ENCODE data around the gene EIF4EBP3.
"Not testable (repeated sequence)": the region's sequence is repeated elsewhere in the genome, so short reads cannot be mapped to it uniquely, and the experiment has no call there.

EIF4EBP3 gene

DNA sequence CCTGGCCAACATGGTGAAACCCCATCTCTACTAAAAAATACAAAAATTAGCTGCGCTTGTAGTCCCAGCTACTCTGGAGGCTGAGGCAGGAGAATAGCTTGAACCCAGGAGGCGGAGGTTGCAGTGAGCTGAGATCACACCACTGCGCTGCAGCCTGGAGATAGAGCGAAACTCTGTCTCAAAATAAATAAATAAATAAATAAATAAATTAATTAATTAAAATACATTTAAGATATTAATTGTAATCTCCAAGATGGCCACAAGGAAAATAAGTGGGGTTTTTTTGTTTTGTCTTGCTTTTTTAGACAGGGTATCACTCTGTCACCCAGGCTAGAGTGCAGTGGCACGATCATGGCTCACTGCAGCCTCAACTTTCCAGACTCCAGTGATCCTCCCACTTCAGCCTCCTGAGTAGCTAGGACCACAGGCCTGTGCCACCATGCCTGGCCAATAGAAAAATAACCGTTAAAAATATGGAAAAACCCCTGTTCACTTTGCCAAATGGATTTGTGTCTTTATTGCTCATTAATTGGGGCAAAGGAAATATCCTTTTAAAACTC lies 31.8 kb downstream of the EIF4EBP3 start:
- DNase-seq (ENCODE audit: low read depth), result not testable (repeated sequence)

DNA sequence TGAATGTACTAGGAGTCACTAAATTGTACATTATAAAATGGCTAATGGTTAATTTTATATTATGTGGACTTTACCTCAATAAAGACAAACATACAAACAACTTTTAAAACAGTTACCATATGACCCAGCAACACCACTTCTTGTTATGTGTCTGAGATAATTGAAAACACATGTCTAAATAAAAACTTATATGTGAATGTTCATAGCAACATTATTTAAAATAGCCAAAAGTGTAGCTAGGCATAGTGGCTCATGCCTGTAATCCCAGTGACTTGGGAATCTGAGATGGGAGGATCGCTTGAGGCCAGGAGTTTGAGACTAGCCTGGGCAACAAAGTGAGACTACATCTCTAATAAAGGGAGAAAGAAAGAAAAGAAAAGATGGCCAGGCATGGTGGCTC lies 40.0 kb downstream of the EIF4EBP3 start:
- no peak for DNase-seq (ENCODE audit: low read depth)

DNA sequence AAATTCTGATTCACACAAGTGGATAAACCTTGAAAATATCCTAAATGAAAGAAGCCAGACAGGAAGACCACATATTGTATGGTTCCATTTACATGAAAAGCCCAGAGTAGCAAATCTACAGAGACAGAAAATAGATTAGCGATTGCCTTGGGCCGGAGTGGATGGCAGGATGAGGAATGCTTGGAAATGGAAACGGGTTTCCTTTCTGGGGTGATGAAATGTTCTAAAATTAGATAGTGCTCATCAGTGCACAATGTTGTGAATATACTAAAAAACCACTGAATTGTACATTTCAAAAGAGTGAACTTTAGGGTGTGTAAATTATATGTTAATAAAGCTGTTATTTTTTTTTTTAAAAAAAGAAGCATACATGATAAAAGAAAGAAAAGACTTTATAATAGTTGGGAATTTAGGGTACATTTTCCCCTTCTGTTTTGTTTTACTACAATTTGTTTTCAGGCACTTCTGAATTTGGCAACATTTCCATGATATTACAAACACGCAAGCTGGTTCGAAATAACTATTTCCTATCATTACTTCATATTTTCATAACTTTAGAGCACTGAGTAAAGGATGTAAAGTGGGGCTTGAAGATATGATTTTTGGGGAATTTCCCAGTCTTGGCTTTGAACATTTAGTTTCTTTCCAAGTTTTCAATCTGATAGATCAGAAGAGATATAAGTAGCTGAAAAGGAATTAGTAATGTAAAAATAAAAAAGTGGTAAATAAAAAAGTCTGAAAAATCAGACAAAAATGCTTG lies 41.0 kb downstream of the EIF4EBP3 start:
- no peak for DNase-seq (ENCODE audit: low read depth)

DNA sequence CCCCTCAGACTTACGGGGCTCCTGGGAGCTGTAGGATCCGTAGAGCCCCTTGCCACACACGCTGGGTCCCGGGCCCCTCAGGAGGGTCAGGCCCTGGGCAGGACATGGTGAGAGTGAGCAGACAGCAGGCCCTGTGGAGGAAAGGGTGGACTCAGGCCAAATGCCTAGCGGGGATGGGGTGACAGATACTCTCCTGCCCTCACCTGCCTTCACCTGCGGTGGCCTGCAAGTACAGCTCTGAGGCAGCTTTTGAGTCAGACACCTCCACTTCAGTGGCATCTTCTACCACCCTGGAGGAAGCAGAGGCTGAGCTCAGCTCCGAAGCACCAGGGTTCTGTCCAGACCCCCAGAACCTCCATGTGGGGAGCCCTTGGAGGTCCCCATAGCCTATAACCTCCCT lies 43.4 kb downstream of the EIF4EBP3 start:
- no peak for DNase-seq (ENCODE audit: low read depth)

DNA sequence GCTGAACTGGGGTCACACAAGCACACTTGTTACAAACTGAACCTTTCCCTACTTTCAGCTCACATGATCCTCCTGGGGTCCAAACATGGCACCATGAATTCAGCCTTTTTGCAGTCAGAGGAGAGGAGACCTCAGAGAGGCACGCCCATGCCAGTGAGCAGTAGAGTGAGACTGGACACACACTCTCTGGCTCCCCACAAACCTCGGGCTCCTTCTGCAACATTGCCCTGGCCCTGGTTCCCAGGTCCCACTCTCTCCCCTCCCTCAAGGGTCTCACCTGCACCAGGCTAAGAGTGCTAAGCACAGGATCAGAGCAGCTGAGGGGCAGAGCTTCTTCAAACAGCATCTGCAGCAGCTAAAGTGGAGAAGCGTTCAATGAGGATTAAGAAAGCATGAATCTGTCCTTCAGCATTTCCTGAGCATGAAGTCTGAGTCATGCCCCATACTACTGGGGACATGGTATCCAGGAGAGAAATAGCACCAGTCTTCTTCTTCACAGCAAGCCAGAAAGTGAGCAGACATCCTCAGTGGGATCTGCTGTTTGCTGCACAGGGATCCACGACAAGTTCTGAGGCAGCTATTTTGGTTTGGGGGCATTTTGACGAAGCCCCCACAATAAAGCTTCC lies 44.4 kb downstream of the EIF4EBP3 start:
- no peak for DNase-seq (ENCODE audit: low read depth)

DNA sequence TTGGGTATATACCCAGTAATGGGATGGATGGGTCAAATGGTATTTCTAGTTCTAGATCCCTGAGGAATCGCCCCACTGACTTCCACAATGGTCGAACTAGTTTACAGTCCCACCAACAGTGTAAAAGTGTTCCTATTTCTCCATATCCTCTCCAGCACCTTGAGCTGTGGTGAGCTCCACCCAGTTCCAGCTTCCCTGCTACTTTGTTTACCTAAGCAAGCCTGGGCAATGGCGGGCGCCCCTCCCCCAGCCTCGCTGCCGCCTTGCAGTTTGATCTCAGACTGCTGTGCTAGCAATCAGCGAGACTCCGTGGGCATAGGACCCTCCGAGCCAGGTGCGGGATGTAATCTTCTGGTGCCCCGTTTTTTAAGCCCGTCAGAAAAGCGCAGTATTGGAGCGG lies 45.6 kb downstream of the EIF4EBP3 start:
- not testable (repeated sequence) for DNase-seq (ENCODE audit: low read depth)

DNA sequence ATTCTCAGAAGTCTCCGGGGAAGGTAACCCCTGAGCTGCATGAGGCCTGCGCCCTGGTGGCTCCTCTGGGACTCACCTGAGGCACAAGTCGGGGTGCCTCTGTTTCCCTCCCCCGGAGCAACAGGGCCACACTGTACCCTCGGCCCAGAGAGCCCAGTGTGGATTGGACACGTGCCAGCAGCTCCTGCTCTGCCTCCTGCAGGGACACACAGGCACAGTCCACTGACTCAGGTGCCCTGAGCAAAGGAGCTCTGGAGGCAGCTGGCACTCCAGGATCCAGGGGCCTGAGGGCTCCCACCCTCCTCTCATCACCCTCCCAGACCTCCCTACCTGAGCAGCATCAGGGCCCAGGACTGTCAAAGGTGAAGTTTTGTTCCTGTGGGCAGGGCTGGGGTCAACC lies 46.7 kb downstream of the EIF4EBP3 start:
- DNase-seq (ENCODE audit: low read depth), result no peak

DNA sequence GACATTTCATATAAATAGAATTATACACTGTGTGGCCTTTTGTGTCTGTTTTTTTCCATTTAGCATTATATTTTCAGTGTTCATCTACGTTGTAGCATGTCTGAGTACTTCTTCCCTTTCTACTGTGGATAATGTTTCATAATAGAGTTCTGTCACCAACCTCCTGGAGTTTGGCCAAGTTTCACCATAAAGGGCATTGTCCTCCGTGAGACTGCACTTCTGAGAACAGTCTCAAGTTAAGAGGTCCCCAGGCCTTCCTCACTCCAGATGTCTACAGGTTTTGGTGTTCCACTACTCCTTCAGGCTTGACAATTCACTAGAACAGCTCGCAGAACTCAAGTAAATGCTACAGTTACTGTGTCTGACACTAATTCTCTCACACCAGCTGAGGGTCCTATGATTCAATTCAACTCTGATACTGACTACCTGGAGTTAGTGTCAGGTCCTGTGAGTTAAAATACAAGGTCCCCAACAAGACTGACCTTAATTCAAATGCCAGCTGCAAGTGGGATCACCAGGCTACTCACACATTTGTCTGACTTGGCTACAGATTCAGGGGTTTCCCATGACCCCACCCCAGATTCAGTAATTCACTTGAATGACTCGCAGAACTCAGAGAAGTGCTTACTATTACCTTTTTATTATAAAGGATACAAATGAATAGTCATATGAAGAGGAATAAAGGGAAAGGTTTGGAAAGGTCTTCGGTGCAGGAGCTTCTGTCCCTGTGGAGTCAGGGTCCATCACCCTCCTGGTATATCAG lies 48.3 kb downstream of the EIF4EBP3 start:
- DNase-seq (ENCODE audit: low read depth), result no peak

DNA sequence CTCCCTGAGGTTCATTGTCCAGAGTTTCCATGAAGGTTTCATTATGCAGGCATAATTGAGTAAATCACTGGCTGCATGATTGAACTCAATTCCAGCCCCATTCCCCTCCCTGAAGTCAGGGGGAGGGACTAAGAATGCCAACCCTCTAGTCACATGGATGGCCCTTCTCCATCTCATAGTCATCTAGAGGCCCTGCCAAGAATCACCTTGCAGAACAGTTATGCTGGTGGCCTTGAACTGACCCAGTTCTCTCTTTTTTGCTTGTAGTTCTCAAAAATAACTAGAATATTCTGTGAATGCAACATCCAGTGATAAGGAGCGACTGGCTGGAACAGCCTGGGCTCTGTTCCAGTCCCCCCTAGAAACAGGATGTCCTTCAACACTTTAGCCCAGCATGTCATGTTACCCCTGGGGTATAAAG lies 48.9 kb downstream of the EIF4EBP3 start:
- no peak for DNase-seq (ENCODE audit: low read depth)

DNA sequence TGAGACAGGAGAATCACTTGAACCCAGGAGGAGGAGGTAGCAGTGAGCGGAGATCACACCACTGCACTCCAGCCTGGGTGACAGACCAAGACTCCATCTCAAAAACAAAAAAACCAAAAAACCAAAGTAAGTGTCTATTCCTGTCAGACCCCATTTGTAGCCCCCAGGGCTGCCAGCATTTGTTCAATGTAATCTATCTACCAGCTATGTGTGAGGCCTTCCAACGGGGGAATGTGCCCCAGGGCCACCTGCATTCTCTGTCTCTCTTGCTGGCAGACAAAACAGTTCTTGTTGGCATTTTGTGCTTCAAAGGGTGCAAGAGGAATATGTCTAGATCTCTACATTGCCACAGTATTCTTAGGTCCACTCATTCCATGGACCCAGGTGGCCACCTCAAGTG lies 51.4 kb downstream of the EIF4EBP3 start:
- DNase-seq (ENCODE audit: low read depth), result no peak

Measured in GM04503 (cell line).